Stimulated activated naive CD8-positive, alpha-beta T cell treated with anti-CD3 and anti-CD28 coated beads, Interleukin-15, amount 100 ng/mL, for 72 hours (primary cell): Measurements from ENCODE around the gene COPG2.
"Not testable (repeated sequence)": the region's sequence is repeated elsewhere in the genome, so short reads cannot be mapped to it uniquely, and the experiment has no call there.

Experiments used
- ATAC-seq: fragments of 150-1000 bp; cut with Tn5 transposase; 2 replicates; pipeline ENCODE4 v1.10.0; 2021; ENCODE audit warnings: mild to moderate bottlenecking, moderate library complexity
- DNase-seq, 2 donors: peaks; one replicate each; pipeline ENCODE4 v3.0.0; 2021 to 2022
- H3K27ac Mint-ChIP-seq, 2 donors: one replicate each; pipeline ENCODE4 v1.8.0; 2022; ENCODE audit warnings: mild to moderate bottlenecking in 2 of 2, mixed read lengths in 2 of 2, moderate library complexity in 2 of 2
- H3K27me3 Mint-ChIP-seq: one replicate; pipeline ENCODE4 v1.8.0; 2022; ENCODE audit warnings: mixed read lengths
- H3K4me1 Mint-ChIP-seq: one replicate; pipeline ENCODE4 v1.8.0; 2022; ENCODE audit warnings: mild to moderate bottlenecking, mixed read lengths
- H3K4me3 Mint-ChIP-seq, 2 donors: one replicate each; pipeline ENCODE4 v1.8.0; 2022; ENCODE audit warnings: mild to moderate bottlenecking in 2 of 2, mixed read lengths in 2 of 2, moderate library complexity in 1 of 2
- H3K9me3 Mint-ChIP-seq, 2 donors: one replicate each; pipeline ENCODE4 v1.8.0; 2022; ENCODE audit warnings: mixed read lengths in 2 of 2

COPG2 gene

GRCh38 chr7:130668258-130669084 lies at the start of gene COPG2:
TSS of gene COPG2 (minus strand) at chr7:130668748. CDS start at chr7:130668668, 80 bp downstream.
- DNase-seq (peak; percentile 80 to 84), ATAC-seq (peak; percentile 95)
- H3K27ac Mint-ChIP-seq, result peak within 1 kb of the TSS in 1 of 2 donors; percentile 57
- H3K4me3 Mint-ChIP-seq, result peak within 1 kb of the TSS; percentile 84 to 92
- H3K27me3 Mint-ChIP-seq, result no peaks in the 10 kb centered on the region
- H3K9me3 Mint-ChIP-seq, result no peaks in the 10 kb centered on the region
- peaks cover 22% of the 10 kb centered on the region for H3K4me1 Mint-ChIP-seq

GRCh38 chr7:130712416-130712815 lies 43.9 kb upstream of the COPG2 start:
- DNase-seq (no peak), ATAC-seq (no peak)
- Mint-ChIP-seq H3K9me3 (no peaks in the 10 kb centered on the region), H3K4me1 (no peaks in the 10 kb centered on the region), H3K27ac (no peak overlapping the region), H3K4me3 (no peak overlapping the region), H3K27me3 (peaks cover 24% of the 10 kb centered on the region)

GRCh38 chr7:130708766-130709165 lies 40.2 kb upstream of the COPG2 start:
- Mint-ChIP-seq H3K9me3 (peaks cover 0 to 5% of the 10 kb centered on the region in 2 donors), H3K4me3 (no peak overlapping the region), H3K4me1 (no peaks in the 10 kb centered on the region), H3K27ac (no peak overlapping the region), H3K27me3 (peaks cover 39% of the 10 kb centered on the region)
- ATAC-seq (no peak), DNase-seq (no peak)

GRCh38 chr7:130708001-130708400 lies 39.5 kb upstream of the COPG2 start:
- Mint-ChIP-seq H3K4me3 (no peak overlapping the region), H3K27ac (no peak overlapping the region), H3K27me3 (peaks cover 34% of the 10 kb centered on the region), H3K9me3 (peaks cover 0 to 5% of the 10 kb centered on the region in 2 donors), H3K4me1 (no peaks in the 10 kb centered on the region)
- DNase-seq, result no peak
- ATAC-seq, result no peak

GRCh38 chr7:130703851-130704250 lies 35.3 kb upstream of the COPG2 start:
- no peak for ATAC-seq
- Mint-ChIP-seq H3K27ac (no peak overlapping the region), H3K9me3 (peaks cover 0 to 5% of the 10 kb centered on the region in 2 donors), H3K4me1 (no peaks in the 10 kb centered on the region), H3K4me3 (no peak overlapping the region), H3K27me3 (peaks cover 33% of the 10 kb centered on the region)
- no peak for DNase-seq

- Mint-ChIP-seq H3K9me3 (peaks cover 0 to 5% of the 10 kb centered on the region in 2 donors), H3K27ac (no peak overlapping the region), H3K4me3 (no peak overlapping the region), H3K4me1 (no peaks in the 10 kb centered on the region), H3K27me3 (peaks cover 18% of the 10 kb centered on the region)
- ATAC-seq (no peak), DNase-seq (no peak)
Measured at GRCh38 chr7:130701650-130702049, 33.1 kb upstream of the COPG2 start.

- H3K9me3 Mint-ChIP-seq, result no peaks in the 10 kb centered on the region
- peaks cover 10% of the 10 kb centered on the region for H3K27me3 Mint-ChIP-seq
- no peak overlapping the region for H3K4me3 Mint-ChIP-seq
- ATAC-seq, result no peak
- no peak for DNase-seq
- H3K27ac Mint-ChIP-seq, result no peak overlapping the region
- H3K4me1 Mint-ChIP-seq, result no peaks in the 10 kb centered on the region
Measured at GRCh38 chr7:130700760-130701159, 32.2 kb upstream of the COPG2 start.

- H3K9me3 Mint-ChIP-seq, result no peaks in the 10 kb centered on the region
- DNase-seq (no peak), ATAC-seq (no peak)
- no peaks in the 10 kb centered on the region for H3K4me1 Mint-ChIP-seq
- H3K4me3 Mint-ChIP-seq, result no peak overlapping the region
- no peak overlapping the region for H3K27ac Mint-ChIP-seq
- peaks cover 8% of the 10 kb centered on the region for H3K27me3 Mint-ChIP-seq
Measured at GRCh38 chr7:130699686-130700085, 31.1 kb upstream of the COPG2 start.

GRCh38 chr7:130697820-130698219 lies 29.3 kb upstream of the COPG2 start:
- Mint-ChIP-seq H3K27me3 (peaks cover 8% of the 10 kb centered on the region), H3K4me1 (no peaks in the 10 kb centered on the region), H3K27ac (no peak overlapping the region), H3K4me3 (no peak overlapping the region), H3K9me3 (no peaks in the 10 kb centered on the region)
- DNase-seq (no peak), ATAC-seq (no peak)

GRCh38 chr7:130695840-130696239 lies 27.3 kb upstream of the COPG2 start:
- H3K4me3 Mint-ChIP-seq, result no peak overlapping the region
- peaks cover 7 to 14% of the 10 kb centered on the region in 2 donors for H3K9me3 Mint-ChIP-seq
- ATAC-seq (no peak), DNase-seq (no peak)
- peaks cover under 1% of the 10 kb centered on the region for H3K27me3 Mint-ChIP-seq
- H3K27ac Mint-ChIP-seq, result no peak overlapping the region
- no peaks in the 10 kb centered on the region for H3K4me1 Mint-ChIP-seq

- not testable (repeated sequence) for H3K4me3 Mint-ChIP-seq
Measured at GRCh38 chr7:130692396-130692795, 23.8 kb upstream of the COPG2 start.

GRCh38 chr7:130689683-130690082 lies 21.1 kb upstream of the COPG2 start:
- Mint-ChIP-seq H3K27ac (no peak overlapping the region), H3K4me3 (no peak overlapping the region), H3K9me3 (peaks cover 7 to 14% of the 10 kb centered on the region in 2 donors), H3K4me1 (no peaks in the 10 kb centered on the region), H3K27me3 (no peaks in the 10 kb centered on the region)
- ATAC-seq (no peak), DNase-seq (no peak)

More at GRCh38 chr7:130692396-130692795, 23.8 kb upstream of the COPG2 start:
- H3K9me3 Mint-ChIP-seq, result peaks cover 7 to 14% of the 10 kb centered on the region in 2 donors
- H3K4me1 Mint-ChIP-seq, ATAC-seq, DNase-seq, H3K27me3 Mint-ChIP-seq, H3K27ac Mint-ChIP-seq: not testable (repeated sequence)

GRCh38 chr7:130683026-130683425 lies 14.5 kb upstream of the COPG2 start:
- ATAC-seq (no peak), DNase-seq (no peak)
- no peaks in the 10 kb centered on the region for H3K27me3 Mint-ChIP-seq
- H3K4me3 Mint-ChIP-seq, result no peak overlapping the region
- no peaks in the 10 kb centered on the region for H3K4me1 Mint-ChIP-seq
- H3K27ac Mint-ChIP-seq, result no peak overlapping the region
- H3K9me3 Mint-ChIP-seq, result no peaks in the 10 kb centered on the region

GRCh38 chr7:130674456-130674855 lies 5.9 kb upstream of the COPG2 start:
- ATAC-seq (no peak), DNase-seq (no peak)
- Mint-ChIP-seq H3K27ac (no peak overlapping the region), H3K4me3 (no peak overlapping the region), H3K27me3 (no peaks in the 10 kb centered on the region), H3K9me3 (no peaks in the 10 kb centered on the region), H3K4me1 (peaks cover 4% of the 10 kb centered on the region)

GRCh38 chr7:130673066-130673465 lies 4.5 kb upstream of the COPG2 start:
- Mint-ChIP-seq H3K9me3 (no peaks in the 10 kb centered on the region), H3K4me3 (no peak overlapping the region), H3K27ac (no peak overlapping the region), H3K27me3 (no peaks in the 10 kb centered on the region), H3K4me1 (peaks cover 12% of the 10 kb centered on the region)
- DNase-seq, result no peak
- ATAC-seq, result no peak

- no peak for DNase-seq
- H3K4me1 Mint-ChIP-seq, result peaks cover 19% of the 10 kb centered on the region
- ATAC-seq, result no peak
- H3K9me3 Mint-ChIP-seq, result no peaks in the 10 kb centered on the region
- H3K27ac Mint-ChIP-seq, result no peak overlapping the region
- H3K27me3 Mint-ChIP-seq, result no peaks in the 10 kb centered on the region
- no peak overlapping the region for H3K4me3 Mint-ChIP-seq
Measured at GRCh38 chr7:130672146-130672545, 3.6 kb upstream of the COPG2 start.
